Mesendoderm (in vitro differentiated cells): ENCODE measurements around the gene CABLES2.

Experiments
- DNase-seq: peaks from one replicate; pipeline ENCODE4 v3.0.0; 2013
- H2AK5ac ChIP-seq: 2 replicates; pipeline ENCODE4 v1.6.1; 2013; ENCODE audit warnings: low read length, inconsistent platforms
- H2BK120ac ChIP-seq: 2 replicates; pipeline ENCODE4 v1.6.1; 2013; ENCODE audit warnings: low read depth, mild to moderate bottlenecking, low read length, moderate library complexity, mixed read lengths
- H2BK15ac ChIP-seq: replicated peaks from 2 replicates; pipeline ENCODE4 v1.6.1; 2013; ENCODE audit warnings: low read depth, mild to moderate bottlenecking, moderate library complexity
- H2BK5ac ChIP-seq: 2 replicates; pipeline ENCODE4 v1.6.1; 2013; ENCODE audit warnings: low read length, inconsistent platforms
- H3K18ac ChIP-seq: 2 replicates; pipeline ENCODE4 v1.6.1; 2013; ENCODE audit warnings: mild to moderate bottlenecking, low read length, mixed read lengths
- H3K23ac ChIP-seq: one replicate; pipeline ENCODE4 v1.6.1; 2013; ENCODE audit warnings: low read length
- H3K27ac ChIP-seq: 2 replicates; pipeline ENCODE4 v1.5.1; 2013; ENCODE audit warnings: low read depth, mild to moderate bottlenecking, inconsistent platforms, low read length, moderate library complexity
- H3K27me3 ChIP-seq: 2 replicates; pipeline ENCODE4 v1.6.1; 2013; ENCODE audit warnings: low read length, control low read depth, mild to moderate bottlenecking, inconsistent platforms; ENCODE audit not compliant: insufficient read depth, poor library complexity
- H3K36me3 ChIP-seq: 2 replicates; pipeline ENCODE4 v1.6.1; 2013; ENCODE audit warnings: low read length, inconsistent platforms; ENCODE audit not compliant: control insufficient read depth, insufficient read depth
- H3K4ac ChIP-seq: one replicate; pipeline ENCODE4 v1.6.1; 2013; ENCODE audit warnings: low read depth, mild to moderate bottlenecking, low read length, moderate library complexity
- H3K4me1 ChIP-seq: 2 replicates; pipeline ENCODE4 v1.6.1; 2013; ENCODE audit warnings: low read depth, low read length, inconsistent platforms; ENCODE audit not compliant: control insufficient read depth
- H3K4me2 ChIP-seq: 2 replicates; pipeline ENCODE4 v1.6.1; 2013; ENCODE audit warnings: low read length
- H3K4me3 ChIP-seq: 2 replicates; pipeline ENCODE4 v1.5.1; 2013; ENCODE audit warnings: mild to moderate bottlenecking, low read length
- H3K56ac ChIP-seq: one replicate; pipeline ENCODE4 v1.6.1; 2013; ENCODE audit warnings: low read length
- H3K79me1 ChIP-seq: 2 replicates; pipeline ENCODE4 v1.6.1; 2013; ENCODE audit warnings: low read length, inconsistent platforms
- H3K79me2 ChIP-seq: 2 replicates; pipeline ENCODE4 v1.6.1; 2013; ENCODE audit warnings: mild to moderate bottlenecking, low read length; ENCODE audit not compliant: control insufficient read depth, insufficient read depth
- H3K9ac ChIP-seq: 2 replicates; pipeline ENCODE4 v1.6.1; 2013; ENCODE audit warnings: low read length, inconsistent platforms
- H4K5ac ChIP-seq: one replicate; pipeline ENCODE4 v1.6.1; 2013; ENCODE audit warnings: low read length
- H4K8ac ChIP-seq: one replicate; pipeline ENCODE4 v1.6.1; 2013; ENCODE audit warnings: low read depth, mild to moderate bottlenecking, control low read depth, low read length, moderate library complexity
- WGBS: extraction: QIAGEN DNeasy Blood & Tissue Kit; methylation state at CpG from one replicate; pipeline ENCODE4 v1.1.7; 2013; ENCODE audit warnings: low lambda C conversion rate, missing lambda C conversion rate; ENCODE audit not compliant: insufficient coverage; ENCODE audit errors: extremely low coverage; 5-methylcytosine and 5-hydroxymethylcytosine counted together

The CABLES2 gene

DNA sequence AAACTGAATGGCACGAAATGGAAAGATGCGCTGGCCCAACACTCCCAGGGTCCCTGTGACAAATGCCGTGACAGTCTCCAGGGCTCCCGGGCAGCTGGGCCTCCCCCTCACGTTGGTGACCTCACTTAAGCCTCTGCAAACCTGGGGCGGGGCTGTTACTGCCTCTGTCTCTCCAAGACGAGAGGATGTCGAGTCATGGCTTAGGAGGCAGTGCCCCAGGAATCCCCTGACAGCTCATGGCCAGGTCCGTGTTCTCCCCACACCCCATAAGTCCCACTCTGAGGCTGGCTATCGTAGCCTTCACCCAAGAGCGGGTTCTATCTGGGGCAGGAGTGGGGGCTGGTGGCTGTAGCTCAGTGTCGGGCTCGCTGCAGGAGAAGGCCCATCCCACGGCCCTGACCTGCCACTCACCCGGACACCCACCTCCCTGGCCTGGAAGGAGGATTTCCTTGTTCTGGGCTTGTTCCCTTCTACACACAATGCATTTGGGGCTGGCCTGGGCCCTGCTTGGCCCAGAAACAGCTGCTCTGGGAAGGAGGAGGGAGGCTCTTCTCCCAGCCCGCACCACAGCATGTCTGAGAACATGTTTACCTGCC, 25.8 kb downstream of the CABLES2 start:
- H3K23ac ChIP-seq: no peak overlapping the region
- WGBS: no CpG with 5 or more reads among the region's 16 CpGs
- no peak for DNase-seq

GRCh38 chr20:62378215-62378614, 28.9 kb downstream of the CABLES2 start:
- Histone ChIP-seq H3K79me1 (no peaks in the 10 kb centered on the region), H4K5ac (no peak overlapping the region), H3K9ac (no peak overlapping the region), H3K4ac (peak overlapping the region; percentile 46), H2BK5ac (no peak overlapping the region), H3K4me3 (no peak overlapping the region), H2BK120ac (no peak overlapping the region), H3K18ac (peak overlapping the region; percentile 12), H3K27me3 (no peaks in the 10 kb centered on the region), H3K36me3 (no peaks in the 10 kb centered on the region), H3K27ac (no peak overlapping the region), H2BK15ac (no peak overlapping the region), H2AK5ac (no peak overlapping the region), H3K4me1 (no peaks in the 10 kb centered on the region), H3K56ac (no peak overlapping the region), H4K8ac (no peak overlapping the region), H3K79me2 (no peaks in the 10 kb centered on the region), H3K23ac (no peak overlapping the region), H3K4me2 (no peak overlapping the region)
- no CpG with 5 or more reads among the region's 22 CpGs for WGBS
- peak; percentile 62 for DNase-seq

More for the DNA sequence above, 25.8 kb downstream of the CABLES2 start:
- no peak overlapping the region for H2BK15ac ChIP-seq
- no peak overlapping the region for H2BK120ac ChIP-seq
- H2BK5ac ChIP-seq: no peak overlapping the region
- no peaks in the 10 kb centered on the region for H3K27me3 ChIP-seq
- H3K27ac ChIP-seq: no peak overlapping the region
- no peaks in the 10 kb centered on the region for H3K4me1 ChIP-seq
- H3K79me2 ChIP-seq: peaks cover 11% of the 10 kb centered on the region
- no peaks in the 10 kb centered on the region for H3K36me3 ChIP-seq
- H2AK5ac ChIP-seq: no peak overlapping the region
- H4K5ac ChIP-seq: no peak overlapping the region
- H3K56ac ChIP-seq: no peak overlapping the region
- H3K4ac ChIP-seq: no peak overlapping the region
- H4K8ac ChIP-seq: no peak overlapping the region
- peaks cover 4% of the 10 kb centered on the region for H3K79me1 ChIP-seq
- no peak overlapping the region for H3K4me3 ChIP-seq
- H3K9ac ChIP-seq: no peak overlapping the region
- H3K4me2 ChIP-seq: no peak overlapping the region
- H3K18ac ChIP-seq: no peak overlapping the region

- Histone ChIP-seq H3K4me3 (no peak overlapping the region), H3K9ac (no peak overlapping the region), H3K27me3 (no peaks in the 10 kb centered on the region), H3K36me3 (no peaks in the 10 kb centered on the region), H2BK5ac (no peak overlapping the region), H2BK120ac (no peak overlapping the region), H2BK15ac (no peak overlapping the region), H3K27ac (no peak overlapping the region), H3K79me1 (no peaks in the 10 kb centered on the region), H3K4me2 (no peak overlapping the region), H3K79me2 (no peaks in the 10 kb centered on the region), H3K56ac (no peak overlapping the region), H3K4me1 (no peaks in the 10 kb centered on the region), H2AK5ac (no peak overlapping the region), H3K4ac (peak overlapping the region; percentile 46), H4K8ac (no peak overlapping the region), H4K5ac (no peak overlapping the region), H3K23ac (no peak overlapping the region), H3K18ac (peak overlapping the region; percentile 12)
- no CpG with 5 or more reads among the region's 15 CpGs for WGBS
- no peak for DNase-seq
These were observed 29.4 kb downstream of the CABLES2 start for GRCh38 chr20:62377615-62378178.

- H3K56ac ChIP-seq: no peak overlapping the region
- no peaks in the 10 kb centered on the region for H3K27me3 ChIP-seq
- no peak overlapping the region for H4K8ac ChIP-seq
- no peak overlapping the region for H2BK15ac ChIP-seq
- no peak overlapping the region for H3K9ac ChIP-seq
- H3K4me3 ChIP-seq: no peak overlapping the region
- no peak overlapping the region for H2AK5ac ChIP-seq
- DNase-seq: no peak
- H3K79me2 ChIP-seq: no peaks in the 10 kb centered on the region
- no CpG with 5 or more reads among the region's 17 CpGs for WGBS
- no peak overlapping the region for H2BK5ac ChIP-seq
- peak overlapping the region; percentile 36 for H3K27ac ChIP-seq
- H4K5ac ChIP-seq: no peak overlapping the region
- no peak overlapping the region for H3K4me2 ChIP-seq
- H3K23ac ChIP-seq: no peak overlapping the region
- no peaks in the 10 kb centered on the region for H3K36me3 ChIP-seq
- H3K4ac ChIP-seq: peak overlapping the region; percentile 74
- H2BK120ac ChIP-seq: no peak overlapping the region
- no peaks in the 10 kb centered on the region for H3K79me1 ChIP-seq
- H3K18ac ChIP-seq: peak overlapping the region; percentile 13
- H3K4me1 ChIP-seq: no peaks in the 10 kb centered on the region
These were observed 30.0 kb downstream of the CABLES2 start for GRCh38 chr20:62377064-62377461.

- Histone ChIP-seq H3K9ac (peak overlapping the region; percentile 18), H3K23ac (no peak overlapping the region), H2BK15ac (no peak overlapping the region), H3K4ac (peak overlapping the region; percentile 74), H3K18ac (peak overlapping the region; percentile 13), H3K4me2 (no peak overlapping the region), H4K8ac (no peak overlapping the region), H2AK5ac (no peak overlapping the region), H3K27me3 (no peaks in the 10 kb centered on the region), H4K5ac (no peak overlapping the region), H3K4me1 (no peaks in the 10 kb centered on the region), H3K27ac (peak overlapping the region; percentile 52), H3K4me3 (no peak overlapping the region), H2BK5ac (no peak overlapping the region), H3K56ac (peak overlapping the region; percentile 63), H2BK120ac (no peak overlapping the region), H3K79me1 (no peaks in the 10 kb centered on the region), H3K36me3 (no peaks in the 10 kb centered on the region), H3K79me2 (no peaks in the 10 kb centered on the region)
- peak; percentile 98 for DNase-seq
- WGBS: no CpG with 5 or more reads among the region's 26 CpGs
These were observed 30.7 kb downstream of the CABLES2 start for GRCh38 chr20:62376112-62377063.
